SJSA1 (cell line): Measurements from ENCODE around the gene ZBTB37. TPM values are rescaled to one million over a fixed set of nuclear protein-coding genes. Genes with fewer than 3 reads are reported as not detected.

Experiments
- DNase-seq, 2 experiments: peaks; one replicate each; pipeline ENCODE4 v3.0.0-alpha.2; 2015 to 2020; ENCODE audit warnings: low spot score in 2 of 2, low read depth in 1 of 2
- H3K27ac ChIP-seq: fragments of 250-450 bp; sonication (Bioruptor Pico); 2 replicates; pipeline ENCODE4 v1.5.1; 2020; ENCODE audit warnings: mild to moderate bottlenecking, moderate library complexity
- H3K27me3 ChIP-seq: fragments of 250-450 bp; sonication (Bioruptor Pico); replicated peaks from 2 replicates; pipeline ENCODE4 v1.5.1; 2020; ENCODE audit warnings: mild to moderate bottlenecking, moderate library complexity
- H3K36me3 ChIP-seq: fragments of 250-450 bp; sonication (Bioruptor Pico); 2 replicates; pipeline ENCODE4 v1.5.1; 2020; ENCODE audit warnings: mild to moderate bottlenecking
- H3K4me1 ChIP-seq: fragments of 250-450 bp; sonication (Bioruptor Pico); replicated peaks from 2 replicates; pipeline ENCODE4 v1.6.1; 2021; ENCODE audit warnings: mild to moderate bottlenecking
- H3K4me3 ChIP-seq: fragments of 250-450 bp; sonication (Bioruptor Pico); 2 replicates; pipeline ENCODE4 v1.5.1; 2020; ENCODE audit warnings: mild to moderate bottlenecking
- H3K9me3 ChIP-seq: fragments of 250-450 bp; sonication (Bioruptor Pico); replicated peaks from 2 replicates; pipeline ENCODE4 v1.5.1; 2020; ENCODE audit warnings: mild to moderate bottlenecking
- total RNA-seq: library from RNA; depleted of rRNA; stranded (reverse); fragments of >200 nt; shearing (Covaris generic); gene quantifications from 2 replicates; pipeline ENCODE4 v1.2.3, GENCODE V29; 2014; rRNA removed

The ZBTB37 gene
- total RNA-seq, 1 experiment from 2014 or later = 4.8 TPM

GRCh38 chr1:173946380-173946921 is 78.3 kb downstream of the ZBTB37 start:
- Histone ChIP-seq H3K27me3 (no peaks in the 10 kb centered on the region), H3K36me3 (peaks cover 75% of the 10 kb centered on the region), H3K4me3 (no peak overlapping the region), H3K9me3 (no peaks in the 10 kb centered on the region), H3K4me1 (no peaks in the 10 kb centered on the region), H3K27ac (no peak overlapping the region)
- no peak for DNase-seq

GRCh38 chr1:173948594-173948993 is 80.4 kb downstream of the ZBTB37 start:
- Histone ChIP-seq H3K27me3 (no peaks in the 10 kb centered on the region), H3K27ac (no peak overlapping the region), H3K9me3 (no peaks in the 10 kb centered on the region), H3K4me1 (no peaks in the 10 kb centered on the region), H3K36me3 (peaks cover 77% of the 10 kb centered on the region), H3K4me3 (no peak overlapping the region)
- DNase-seq = no peak

Other genes with a start within 250 kb of the ZBTB37 start
- gene TEX50, start 233.0 kb upstream of the ZBTB37 start, total RNA-seq = not detected in 2 replicates
- gene ANKRD45, start 198.5 kb upstream of the ZBTB37 start, total RNA-seq = not detected in 2 replicates
- gene KLHL20, start 153.4 kb upstream of the ZBTB37 start, total RNA-seq = 26.3 and 29.9 TPM in 2 replicates
- 24.5 and 32.4 TPM in 2 replicates for gene DARS2, start 43.7 kb upstream of the ZBTB37 start, total RNA-seq
- gene CENPL, start 43.5 kb upstream of the ZBTB37 start, total RNA-seq = 37.8 and 56.2 TPM in 2 replicates
- gene GAS5, start 391 bp upstream of the ZBTB37 start, total RNA-seq = 277 and 312 TPM in 2 replicates
- gene SERPINC1, start 48.9 kb downstream of the ZBTB37 start, total RNA-seq = 0.34 TPM in 1 of 2 replicates, not detected in the other
- 15.0 and 79.1 TPM in 2 replicates for gene RC3H1, start 154.0 kb downstream of the ZBTB37 start, total RNA-seq